Stimulated activated naive CD4-positive, alpha-beta T cell treated with Interleukin-2 at 50 U/mL for 16 hours (primary cell): Measurements from ENCODE around the gene ASCC1.
"Not testable (repeated sequence)": the region's sequence is repeated elsewhere in the genome, so short reads cannot be mapped to it uniquely, and the experiment has no call there.

Experiments
- DNase-seq: peaks from one replicate; lab custom pipeline; 2025; lab: John Stamatoyannopoulos, UW

ASCC1 gene

DNA sequence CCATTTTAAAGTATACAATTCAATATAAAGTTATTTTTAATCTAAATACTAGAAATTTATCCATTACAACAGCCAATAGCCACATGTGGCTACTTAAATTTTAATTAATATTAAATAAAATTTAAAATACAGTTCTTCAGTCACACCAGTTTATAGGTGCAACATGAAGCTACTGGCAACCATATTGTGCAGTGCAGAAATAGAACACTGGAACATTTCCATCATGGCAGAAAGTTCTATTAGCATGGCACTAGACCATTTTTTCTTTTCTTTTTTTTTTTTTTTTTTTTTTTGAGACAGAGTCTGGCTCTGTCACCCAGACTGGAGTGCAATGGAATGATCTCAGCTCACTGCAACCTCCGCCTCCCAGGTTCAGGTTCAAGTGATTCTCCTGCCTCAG is 5.2 kb upstream of the ASCC1 start:
- no peak for DNase-seq

DNA sequence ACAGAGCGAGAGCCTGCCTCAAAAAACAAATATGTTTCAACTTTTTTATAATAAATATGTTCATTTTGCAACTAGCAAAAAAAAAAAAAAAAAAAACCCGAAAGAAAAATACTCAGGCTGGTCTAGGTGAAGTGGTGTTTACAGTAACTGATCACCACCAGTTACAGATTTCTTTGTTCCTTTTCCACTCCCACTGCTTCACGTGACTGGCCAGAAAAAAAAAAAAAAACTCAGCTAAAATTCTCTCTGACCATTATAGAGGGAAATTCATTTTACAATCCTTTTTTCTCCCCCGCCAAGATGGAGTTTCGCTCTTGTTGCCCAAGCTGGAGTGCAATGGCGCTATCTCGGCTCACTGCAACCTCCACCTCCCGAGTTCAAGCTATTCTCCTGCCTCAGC is 4.6 kb upstream of the ASCC1 start:
- DNase-seq, result no peak

DNA sequence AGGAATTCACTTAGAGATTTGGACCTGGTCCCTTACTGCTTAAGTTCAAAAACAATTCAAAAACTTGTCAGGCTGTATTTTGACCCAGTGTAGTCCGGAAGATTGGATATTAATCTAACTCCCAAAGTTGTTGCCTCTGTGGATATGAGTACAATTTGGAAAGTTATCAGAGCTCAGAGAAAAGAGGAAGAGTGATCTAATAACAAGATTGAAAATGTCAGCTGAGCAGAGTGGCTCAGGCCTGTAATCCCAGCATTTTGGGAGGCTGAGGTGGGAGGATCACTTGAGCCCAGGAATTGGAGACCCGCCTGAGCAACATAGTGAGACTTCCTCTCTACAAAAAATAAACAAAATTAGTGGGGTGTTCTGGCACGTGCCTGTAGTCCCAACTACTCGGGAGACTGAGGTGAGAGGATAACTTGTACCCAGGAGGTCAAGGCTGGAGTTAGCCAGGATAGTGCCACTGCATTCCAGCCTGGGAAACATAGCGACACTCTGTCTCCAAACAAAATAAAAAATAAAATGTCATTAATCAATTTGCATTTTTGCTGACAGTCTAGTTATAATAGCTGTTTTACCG is 3.2 kb upstream of the ASCC1 start:
- DNase-seq, result no peak

DNA sequence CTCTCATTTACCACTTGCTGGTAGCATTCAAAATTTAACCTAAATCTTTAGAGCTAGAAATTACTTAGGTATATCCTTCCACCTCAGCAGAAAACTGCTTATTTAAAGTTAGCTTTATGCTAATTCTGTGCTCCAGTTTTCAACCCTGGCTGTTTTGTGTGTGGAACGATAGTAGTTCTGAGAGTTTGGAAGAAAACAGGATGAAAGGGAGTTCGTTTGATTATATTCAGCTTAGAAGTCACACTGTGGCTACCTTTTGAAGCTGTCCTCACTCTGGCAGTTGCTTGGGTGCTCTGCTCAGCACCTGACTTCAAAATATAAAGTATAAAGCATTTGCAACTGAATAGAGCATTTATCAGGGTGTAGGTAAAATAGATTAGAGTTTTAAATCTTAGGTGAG is 2.6 kb upstream of the ASCC1 start:
- DNase-seq, result no peak

DNA sequence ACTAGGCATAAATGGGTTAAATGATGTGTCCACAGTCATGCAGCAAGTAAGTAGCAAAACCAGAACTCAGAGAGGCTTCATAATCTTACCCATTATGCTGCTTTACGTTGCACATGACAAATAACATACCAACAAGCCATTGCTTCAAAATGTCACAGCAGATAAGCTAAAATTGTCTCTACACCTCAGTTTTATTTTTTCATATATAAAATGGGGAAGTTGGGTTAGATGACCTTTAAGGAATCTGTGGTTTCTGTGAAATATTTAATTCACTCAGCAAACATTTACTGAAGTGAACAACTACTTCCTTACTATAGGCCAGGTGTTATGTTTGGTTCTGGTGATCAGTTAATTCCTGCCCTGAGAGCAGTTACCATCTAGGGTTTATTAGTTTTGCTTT is 2.2 kb upstream of the ASCC1 start:
- no peak for DNase-seq

DNA sequence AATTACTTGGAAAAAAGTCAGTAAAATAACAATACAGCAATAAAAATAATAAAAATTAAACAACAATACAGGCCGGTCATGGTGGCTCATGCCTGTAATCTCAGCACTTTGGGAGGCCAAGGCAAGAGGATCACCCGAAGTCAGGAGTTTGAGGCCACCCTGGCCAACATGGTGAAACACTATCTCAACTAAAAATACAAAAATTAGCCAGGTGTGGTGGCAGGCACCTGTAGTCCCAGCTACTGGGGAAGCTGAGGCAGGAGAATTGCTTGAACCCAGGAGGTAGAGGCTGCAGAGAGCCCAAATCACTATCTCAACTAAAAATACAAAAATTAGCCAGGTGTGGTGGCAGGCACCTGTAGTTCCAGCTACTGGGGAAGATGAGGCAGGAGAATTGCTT is 4.2 kb downstream of the ASCC1 start:
- not testable (repeated sequence) for DNase-seq

DNA sequence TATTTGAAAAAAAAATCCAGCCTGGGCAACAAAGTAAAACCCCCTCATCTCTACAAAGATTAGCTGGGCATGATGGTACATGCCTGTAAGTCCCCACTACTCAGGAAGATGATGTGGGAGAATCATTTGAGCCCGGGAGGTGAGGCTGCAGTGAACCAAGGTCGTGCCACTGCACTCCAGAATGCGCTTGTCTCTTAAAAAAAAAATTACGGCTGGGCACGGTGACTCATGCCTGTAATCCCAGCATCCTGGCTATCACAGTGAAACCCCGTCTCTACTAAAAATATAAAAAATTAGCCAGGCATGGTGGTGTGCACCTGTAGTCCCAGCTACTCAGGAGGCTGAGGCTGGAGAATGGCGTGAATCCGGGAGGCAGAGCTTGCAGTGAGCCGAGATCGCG is 4.7 kb downstream of the ASCC1 start:
- DNase-seq, result not testable (repeated sequence)

DNA sequence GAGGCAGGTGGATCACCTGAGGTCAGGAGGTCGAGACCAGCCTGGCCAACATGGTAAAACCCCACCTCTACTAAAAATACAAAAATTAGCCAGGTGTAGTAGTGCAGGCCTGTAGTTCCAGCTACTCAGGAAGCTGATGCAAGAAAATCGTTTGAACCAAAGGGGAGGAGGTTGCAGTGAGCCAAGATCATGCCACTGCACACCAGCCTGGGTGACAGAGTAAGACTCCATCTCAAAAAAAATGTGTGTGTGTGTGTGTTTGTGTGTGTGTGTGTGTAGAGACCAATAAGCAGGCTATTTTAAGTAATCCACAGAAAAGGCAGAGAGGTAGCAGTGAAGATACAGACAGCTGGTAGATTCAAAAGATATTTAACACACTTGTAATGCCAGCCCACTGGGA is 7.5 kb downstream of the ASCC1 start:
- DNase-seq, result not testable (repeated sequence)

DNA sequence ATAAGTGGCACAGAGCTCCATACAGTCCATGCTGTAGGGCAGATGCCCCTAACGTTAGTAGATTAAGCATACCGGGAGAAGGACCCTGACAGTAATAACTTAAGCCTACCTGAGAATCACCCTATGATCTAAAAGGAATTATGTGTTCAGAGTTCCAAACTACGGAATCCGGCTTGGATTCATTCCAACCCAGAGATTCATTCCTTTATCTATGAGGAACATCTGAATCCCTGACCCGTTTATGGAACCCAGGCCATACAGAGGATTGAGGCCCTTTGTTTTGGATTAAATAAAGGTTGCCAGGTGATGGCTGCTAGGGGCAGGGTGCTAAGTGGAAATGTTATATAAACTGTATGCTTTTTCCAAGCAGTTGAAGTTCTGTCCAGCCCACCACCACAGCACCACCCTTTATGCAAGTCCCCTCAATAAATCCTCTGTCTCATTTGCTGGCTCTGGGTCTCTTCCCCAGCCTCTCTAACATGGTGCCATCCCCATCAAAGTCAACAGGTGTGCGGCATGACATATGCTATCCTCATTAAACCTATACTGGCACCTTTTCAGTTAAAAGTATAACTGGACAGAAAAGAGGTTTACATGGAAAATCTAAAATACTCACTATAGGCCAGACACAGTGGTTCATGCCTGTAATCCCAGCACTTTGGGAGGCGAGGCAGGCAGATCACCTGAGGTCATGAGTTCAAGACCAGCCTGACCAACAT is 9.4 kb downstream of the ASCC1 start:
- no peak for DNase-seq

DNA sequence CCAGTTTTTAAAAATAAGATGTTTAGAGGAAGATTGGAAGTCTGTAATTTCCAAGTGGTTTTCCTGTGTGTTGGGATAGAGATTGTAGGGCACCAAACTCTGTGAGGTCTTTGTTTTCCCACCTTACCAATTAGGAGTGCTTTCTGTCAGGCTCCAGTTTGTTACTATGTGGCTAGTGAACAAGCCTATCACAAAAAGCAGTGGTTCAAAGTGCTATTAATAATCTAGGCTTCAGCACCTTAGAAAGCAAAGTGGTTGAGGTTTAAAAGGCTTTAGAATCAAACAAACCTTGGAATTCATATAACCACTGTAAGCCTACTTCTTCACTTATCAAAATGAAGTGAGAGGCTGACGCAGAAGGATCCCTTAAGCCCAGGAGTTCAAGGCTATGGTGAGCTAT is 11.4 kb downstream of the ASCC1 start:
- DNase-seq, result no peak

DNA sequence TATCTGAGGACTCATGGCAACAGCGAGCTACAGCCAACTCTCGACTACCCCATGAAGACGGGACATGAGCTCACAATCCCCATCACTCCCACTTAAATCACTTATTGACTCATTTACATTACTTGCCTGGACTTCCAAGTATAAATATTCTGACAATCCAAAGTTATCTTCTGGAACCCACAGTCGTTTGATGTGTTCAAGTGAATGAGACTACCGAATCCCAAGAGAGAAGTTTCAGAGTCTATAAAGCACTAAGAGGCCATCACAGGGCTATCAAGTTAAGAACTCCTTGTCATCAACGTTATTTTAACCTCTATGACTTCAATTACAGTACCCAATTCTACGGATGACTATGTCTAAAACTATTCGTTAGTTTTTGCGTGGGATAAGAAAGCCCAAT is 11.8 kb downstream of the ASCC1 start:
- no peak for DNase-seq

DNA sequence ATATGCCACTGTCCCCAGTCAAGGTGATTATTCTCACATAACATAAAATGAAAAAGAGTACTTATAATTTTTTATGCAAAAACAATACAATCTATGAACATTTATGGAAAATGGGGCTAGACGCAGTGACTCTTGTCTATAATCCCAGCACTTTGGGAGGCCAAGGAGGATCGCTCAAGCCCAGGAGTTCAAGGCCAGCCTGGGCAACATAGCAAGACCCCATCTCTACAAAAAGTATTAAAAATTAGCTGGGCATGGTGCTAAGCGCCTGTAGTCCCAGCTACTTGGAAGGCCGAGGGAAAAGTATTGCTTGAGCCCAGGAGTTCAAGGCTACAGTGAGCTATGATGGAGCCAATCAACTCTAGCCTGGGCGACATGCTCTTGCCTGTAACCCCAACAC is 14.8 kb downstream of the ASCC1 start:
- no peak for DNase-seq

DNA sequence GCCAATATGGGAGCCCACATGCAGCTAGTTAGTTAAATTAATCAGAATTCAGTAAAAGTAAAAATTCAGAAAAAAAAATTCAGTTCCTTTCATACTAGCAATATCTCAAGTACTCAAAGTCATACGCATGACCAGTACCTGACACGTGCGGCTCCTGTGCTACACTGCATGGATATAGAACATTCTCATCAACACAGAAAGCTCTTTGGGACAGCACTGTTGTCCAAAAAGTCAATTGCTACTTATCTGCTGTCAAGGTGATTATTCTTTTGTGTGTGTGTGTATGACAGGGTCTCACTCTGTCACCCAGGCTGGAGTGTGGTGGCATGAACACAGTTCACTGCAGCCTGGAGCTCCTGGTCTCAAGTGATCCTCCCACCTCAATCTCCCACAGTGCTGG is 15.2 kb downstream of the ASCC1 start:
- no peak for DNase-seq

DNA sequence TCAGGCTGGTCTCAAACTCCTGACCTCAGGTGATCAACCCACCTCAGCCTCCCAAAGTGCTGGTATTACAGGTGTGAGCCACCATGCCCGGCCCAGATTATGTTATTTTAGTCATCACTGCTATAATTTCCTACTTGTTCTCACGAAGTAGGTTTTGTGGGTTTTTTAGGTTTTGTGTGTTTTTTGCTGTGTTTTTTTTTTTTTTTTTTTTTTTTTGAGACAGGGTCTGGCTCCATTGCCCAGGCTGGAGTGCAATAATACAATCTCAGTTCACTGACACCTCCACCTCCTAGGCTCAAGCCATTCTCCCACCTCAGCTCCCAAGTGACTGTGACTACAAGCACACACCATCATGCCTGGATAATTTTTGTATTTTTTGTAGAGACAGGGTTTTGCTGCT is 21.1 kb downstream of the ASCC1 start:
- no peak for DNase-seq

DNA sequence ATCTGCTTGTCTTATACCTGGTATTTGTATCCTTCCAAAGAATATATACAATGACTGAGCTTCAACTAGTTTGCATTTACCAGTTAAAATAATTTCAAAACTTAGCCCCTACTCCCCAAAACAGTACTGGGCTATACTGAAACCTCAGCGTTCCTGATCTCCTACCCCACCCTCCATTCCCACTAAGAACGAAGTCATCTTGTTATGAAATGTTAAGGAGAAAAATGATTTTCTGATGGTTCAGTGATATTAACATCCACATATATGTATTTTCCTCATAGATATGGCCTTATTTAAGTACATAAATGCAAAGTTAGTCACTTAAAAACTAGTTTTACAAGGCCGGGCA is 29.1 kb downstream of the ASCC1 start:
- DNase-seq, result no peak

DNA sequence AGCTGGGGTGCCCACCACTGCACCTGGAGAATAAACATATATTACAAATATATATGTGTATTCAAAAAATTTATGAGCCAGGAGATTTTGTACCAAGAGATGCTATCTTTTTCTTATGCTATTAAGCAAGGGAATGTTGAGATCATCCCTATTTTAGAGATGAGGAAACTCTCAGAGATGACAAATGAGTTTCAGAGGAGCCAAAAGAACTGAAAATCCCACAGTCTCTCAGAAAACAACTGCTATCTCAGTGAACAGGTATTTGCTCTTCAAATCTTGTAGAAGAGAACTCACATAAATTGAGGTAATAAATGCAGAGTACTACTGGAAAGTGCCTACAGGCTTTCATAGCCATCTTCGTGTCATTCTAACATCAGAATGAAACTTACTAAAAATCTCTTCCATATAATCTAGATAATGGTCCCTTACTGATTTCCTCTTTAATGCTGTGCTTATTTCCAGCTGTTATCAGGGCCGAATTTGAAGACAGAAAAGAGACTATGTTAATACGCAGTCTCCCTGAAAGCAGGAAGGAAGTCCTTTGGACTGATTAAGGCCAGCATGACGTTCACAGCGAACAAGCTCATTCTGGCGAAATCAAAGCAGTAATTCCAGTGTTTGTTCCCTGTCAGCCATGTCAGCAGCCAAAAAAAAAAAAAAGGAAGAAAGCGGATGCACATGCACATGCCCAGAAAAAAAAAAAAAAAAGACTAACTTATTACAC is 29.7 kb downstream of the ASCC1 start:
- no peak for DNase-seq

DNA sequence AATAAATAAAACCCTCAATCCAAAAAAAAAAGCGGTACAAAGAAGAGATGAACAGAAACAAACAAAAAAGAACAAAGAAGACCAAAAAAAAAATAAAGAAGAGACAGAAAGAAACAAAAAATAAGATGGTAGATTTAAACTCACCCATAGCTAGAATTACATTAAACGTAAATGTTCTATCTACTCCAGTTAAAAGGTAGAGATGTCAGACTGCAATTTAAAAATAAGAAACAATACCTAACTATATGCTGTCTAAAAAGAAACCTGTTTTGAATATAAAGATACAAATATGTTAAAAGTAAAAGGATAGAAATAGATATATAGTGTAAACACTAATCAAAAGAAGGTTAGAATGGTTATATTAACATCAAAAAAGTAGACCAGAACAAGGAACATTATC is 31.9 kb downstream of the ASCC1 start:
- no peak for DNase-seq

DNA sequence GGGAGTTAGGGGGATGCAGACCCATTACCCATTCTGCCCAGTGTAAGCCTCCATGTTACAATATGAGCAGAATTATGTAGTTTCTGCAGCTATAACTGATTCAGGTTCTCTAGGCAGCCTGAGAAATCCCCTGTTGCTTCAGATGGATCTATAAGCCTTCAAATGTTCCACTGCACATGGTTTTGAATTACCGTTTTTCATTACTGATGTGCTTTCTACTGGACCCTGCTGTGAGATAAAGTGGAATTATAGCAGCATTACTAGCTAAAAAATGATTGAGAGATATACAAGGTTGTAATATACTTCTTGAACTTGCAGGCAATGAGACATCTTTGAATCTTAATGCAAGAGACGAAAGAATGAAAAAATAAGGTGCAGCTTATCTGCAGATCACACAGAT is 38.6 kb downstream of the ASCC1 start:
- no peak for DNase-seq

DNA sequence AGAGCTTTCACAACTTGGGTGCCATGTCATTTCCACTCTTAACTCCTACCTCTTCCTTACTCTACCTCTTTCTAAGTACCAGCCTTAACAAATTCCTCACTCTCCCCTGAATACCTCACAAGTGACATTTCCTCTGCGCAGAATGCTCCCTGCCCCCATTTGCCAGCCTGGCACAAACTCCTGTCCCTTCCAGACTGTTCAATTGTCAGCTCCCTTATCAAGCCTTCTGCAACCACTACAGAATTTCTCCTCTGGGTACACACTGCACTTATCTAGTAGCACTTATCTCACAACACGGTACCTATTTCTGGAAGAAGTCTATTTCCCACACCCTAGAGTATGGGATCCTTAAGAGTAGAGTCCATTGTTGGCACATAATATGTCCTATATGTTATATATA is 39.4 kb downstream of the ASCC1 start:
- no peak for DNase-seq

DNA sequence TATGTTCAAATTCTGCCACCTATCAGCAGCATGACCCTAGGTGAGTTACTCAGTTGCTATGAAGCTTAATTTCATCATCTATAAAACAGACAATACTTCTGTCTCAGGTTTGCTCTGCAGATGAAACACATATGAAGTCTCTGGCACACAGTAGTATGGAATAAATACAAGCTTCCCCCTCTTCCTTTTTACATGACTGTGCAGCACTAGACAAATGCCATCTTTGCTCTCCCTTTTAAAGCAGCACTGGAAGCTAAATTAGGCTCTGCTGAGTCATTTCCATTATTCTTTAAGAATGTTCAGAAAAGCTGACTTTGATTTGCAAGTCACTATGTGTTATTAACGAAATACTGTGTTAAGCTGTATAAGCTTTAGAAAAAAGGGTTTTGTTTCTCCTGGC is 40.9 kb downstream of the ASCC1 start:
- DNase-seq, result no peak

DNA sequence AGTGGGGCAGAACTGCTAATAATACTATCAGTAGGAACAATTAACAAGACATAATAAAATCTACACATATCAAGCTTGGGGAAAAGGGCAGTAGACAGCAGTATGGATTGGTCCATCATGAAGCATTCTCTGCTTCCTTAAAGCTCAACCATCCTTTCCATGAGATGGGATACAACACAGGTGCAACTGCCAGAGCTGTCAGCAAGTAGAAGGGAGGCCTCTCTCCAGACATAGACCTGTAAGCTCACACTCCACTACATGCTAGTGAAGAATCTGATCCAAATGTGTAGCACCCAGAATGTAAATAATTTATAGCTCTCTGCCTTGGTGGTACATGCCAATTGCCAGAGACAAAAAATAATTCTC is 41.8 kb downstream of the ASCC1 start:
- DNase-seq, result no peak

DNA sequence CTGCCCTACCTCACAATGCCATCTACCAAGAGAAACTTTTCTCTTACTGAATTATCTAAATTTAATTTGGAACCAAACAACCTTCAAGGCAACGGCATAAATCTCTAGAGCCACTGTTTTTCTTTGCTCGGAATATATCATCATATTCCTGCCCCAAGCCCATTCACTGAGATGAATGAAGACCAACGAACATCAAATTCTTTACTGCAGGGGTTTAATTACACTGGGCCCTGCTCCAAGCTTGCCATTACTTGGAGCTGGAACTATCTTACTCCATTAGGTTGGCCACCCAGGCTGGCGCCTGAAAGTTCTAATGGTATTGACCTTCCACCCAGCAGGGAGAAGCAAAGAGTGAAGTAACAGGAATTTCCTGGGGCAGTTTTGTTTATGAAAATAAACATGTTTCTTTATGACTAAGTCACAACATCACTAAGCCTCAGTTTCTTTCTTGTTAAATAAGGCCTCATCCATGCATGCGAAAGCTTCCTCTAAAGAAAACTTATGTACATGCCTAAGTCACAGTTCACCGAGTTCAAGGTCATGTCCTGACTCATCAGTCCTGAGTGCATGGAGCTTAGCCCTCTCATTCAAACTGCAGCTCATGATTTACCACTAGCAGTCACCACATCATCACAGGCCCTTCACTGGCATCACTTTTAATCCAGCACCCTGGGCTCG is 42.3 kb downstream of the ASCC1 start:
- DNase-seq, result no peak

DNA sequence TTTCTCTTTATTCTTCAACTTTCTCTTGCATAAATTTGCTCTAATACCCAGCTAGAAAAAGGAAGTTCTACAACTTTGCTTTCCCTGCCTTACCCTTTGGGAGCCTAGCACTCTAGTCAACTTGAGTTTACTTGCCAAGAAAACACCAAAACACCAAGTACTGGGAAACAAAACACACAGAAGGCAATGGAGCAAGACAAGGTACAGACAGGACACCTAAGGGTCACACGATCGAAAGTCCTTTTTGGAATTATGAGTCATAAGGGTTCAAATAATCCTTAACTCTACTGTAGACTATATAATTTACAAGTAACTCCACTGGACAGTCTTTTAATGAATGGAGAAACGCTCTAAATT is 42.8 kb downstream of the ASCC1 start:
- no peak for DNase-seq
